Psoas muscle (tissue), 8 donors: Measurements from ENCODE around the gene CFAP44. TPM values are rescaled to one million over a fixed set of nuclear protein-coding genes. Genes with fewer than 3 reads are reported as not detected.

Source experiments
- ATAC-seq, 4 donors: fragments of 200-7000 bp; cut with Tn5 transposase; one replicate each; pipeline ENCODE4 v1.9.1; 2020; ENCODE audit warnings: moderate library complexity in 3 of 4, mild to moderate bottlenecking in 2 of 4
- DNase-seq, 2 donors: peaks; one replicate each; pipeline ENCODE4 v3.0.0-alpha.2; 2020
- H3K27ac ChIP-seq: fragments of 200-600 bp; one replicate; pipeline ENCODE4 v1.8.0; 2022
- H3K27me3 ChIP-seq, 3 donors: fragments of 200-600 bp in 1 of 3; one replicate each; pipeline versions ENCODE4 v1.6.1 to v1.8.0; 2013 to 2022; ENCODE audit warnings: low read length in 2 of 3, mild to moderate bottlenecking in 2 of 3, moderate library complexity in 1 of 3; ENCODE audit not compliant: insufficient read depth in 3 of 3
- H3K36me3 ChIP-seq, 2 donors: fragments of 200-600 bp in 1 of 2; one replicate each; pipeline versions ENCODE4 v1.6.1 to v1.8.0; 2013 to 2022; ENCODE audit warnings: low read depth in 1 of 2, mild to moderate bottlenecking in 1 of 2, moderate library complexity in 1 of 2; ENCODE audit not compliant: insufficient read depth in 1 of 2
- H3K4me1 ChIP-seq: fragments of 200-600 bp; one replicate; pipeline ENCODE4 v1.8.0; 2022
- H3K4me3 ChIP-seq: fragments of 200-600 bp; one replicate; pipeline ENCODE4 v1.8.0; 2022; ENCODE audit warnings: mild to moderate bottlenecking
- H3K9me3 ChIP-seq: fragments of 200-600 bp; one replicate; pipeline ENCODE4 v1.8.0; 2022
- CTCF ChIP-seq: fragments of 200-600 bp; IDR thresholded peaks from one replicate; pipeline ENCODE4 v1.8.0; 2022; ENCODE audit warnings: antibody characterized with exemption
- WGBS, 3 donors: extraction: QIAGEN DNeasy Blood & Tissue Kit; methylation state at CpG; one replicate each; pipeline versions ENCODE4 v1.1.6 to v1.1.7; 2013; 5-methylcytosine and 5-hydroxymethylcytosine counted together
- intact Hi-C, 2 donors: fragments of 100-400 bp; cut with DNase I; formaldehyde crosslinking; loops; one replicate each; pipeline versions ENCODE4 v1.11.0 to v1.14.2; 2022
- polyA plus RNA-seq, 3 donors: library from polyadenylated mRNA; stranded (reverse); fragments of 200-250 nt; gene quantifications; one replicate each; pipeline ENCODE4 v1.2.3, GENCODE V29; 2013
- total RNA-seq, 4 donors: library from RNA; stranded (reverse); fragmentation: NEBNext Ultra II Directional in 2 of 4; extraction: Animal tissue kit (Norgen Biotek cat#: 25700) in 2 of 4; gene quantifications; one replicate each; pipeline versions ENCODE4 v1.2.1 to v1.2.4, GENCODE V29; 2021 to 2023
- donor health status: healthy with polysubstance abuse.
- donor health status: DM: no; HTN: no; CAD: no; lungs with moderate emphysema.
- donor health status: Bipolar disorder and iron deficiency.
- donor health status: healthy.
- donor health status: DM: yes; HTN: yes; CAD: no.
- donor health status: DM: no; HTN: no; CAD: no.
- donor health status: DM: no; HTN: no; CAD: no.
- donor health status: DM: yes; HTN: yes; CAD: no.

The CFAP44 gene
- total and polyA plus RNA-seq, 7 donors, result 0.86 to 2.5 (median 1.4) TPM

GRCh38 chr3:113423699-113424098 lies 17.6 kb downstream of the CFAP44 start:
- Histone ChIP-seq H3K27me3 (no peaks in the 10 kb centered on the region), H3K36me3 (peaks cover 3 to 20% of the 10 kb centered on the region in 2 donors), H3K9me3 (no peaks in the 10 kb centered on the region), H3K4me3 (no peak overlapping the region), H3K4me1 (no peaks in the 10 kb centered on the region), H3K27ac (no peak overlapping the region)
- no peak for ATAC-seq
- DNase-seq, result no peak
- intact Hi-C loops, result no loop called here
- TF ChIP-seq CTCF, result no peak
- WGBS, 3 donors, result 46 to 58% (median 53%) methylated on average over 4 of the region's 4 CpGs

- intact Hi-C loops, result no loop called here
- Histone ChIP-seq H3K9me3 (no peaks in the 10 kb centered on the region), H3K4me1 (no peaks in the 10 kb centered on the region), H3K27me3 (no peaks in the 10 kb centered on the region), H3K4me3 (no peak overlapping the region), H3K27ac (no peak overlapping the region), H3K36me3 (peaks cover 1 to 15% of the 10 kb centered on the region in 2 donors)
- DNase-seq, result no peak
- ATAC-seq, result no peak
- no peak for TF ChIP-seq CTCF
- 92 to 98% (median 95%) methylated on average over 3 of the region's 3 CpGs for WGBS, 3 donors
These were observed 20.2 kb downstream of the CFAP44 start for GRCh38 chr3:113421082-113421481.

- Histone ChIP-seq H3K4me1 (no peaks in the 10 kb centered on the region), H3K36me3 (peaks cover 0 to 8% of the 10 kb centered on the region in 2 donors), H3K9me3 (peaks cover 13% of the 10 kb centered on the region), H3K27ac (no peak overlapping the region), H3K4me3 (no peak overlapping the region), H3K27me3 (no peaks in the 10 kb centered on the region)
- no peak for ATAC-seq
- intact Hi-C loops, result no loop called here
- DNase-seq, result no peak
- 87 to 98% (median 96%) methylated on average over 5 of the region's 5 CpGs for WGBS, 3 donors
- no peak for TF ChIP-seq CTCF
These were observed 31.6 kb downstream of the CFAP44 start for GRCh38 chr3:113409676-113410075.

- intact Hi-C loops, result no loop called here
- ATAC-seq (no peak), DNase-seq (no peak)
- TF ChIP-seq CTCF, result no peak
- Histone ChIP-seq H3K27ac (no peak overlapping the region), H3K4me3 (no peak overlapping the region), H3K27me3 (no peaks in the 10 kb centered on the region), H3K9me3 (no peaks in the 10 kb centered on the region), H3K36me3 (peaks cover 0 to 27% of the 10 kb centered on the region in 2 donors), H3K4me1 (no peaks in the 10 kb centered on the region)
- 74 to 86% (median 77%) methylated on average over 1 of the region's 1 CpG for WGBS, 3 donors
These were observed 36.1 kb downstream of the CFAP44 start for GRCh38 chr3:113405180-113405579.

- Histone ChIP-seq H3K36me3 (peaks cover 0 to 32% of the 10 kb centered on the region in 2 donors), H3K27ac (no peak overlapping the region), H3K4me1 (no peaks in the 10 kb centered on the region), H3K4me3 (no peak overlapping the region), H3K27me3 (no peaks in the 10 kb centered on the region), H3K9me3 (no peaks in the 10 kb centered on the region)
- 95 to 100% (median 96%) methylated on average over 1 of the region's 1 CpG for WGBS, 3 donors
- TF ChIP-seq CTCF, result no peak
- no peak for DNase-seq
- intact Hi-C loops, result no loop called here
- no peak for ATAC-seq
These were observed 36.7 kb downstream of the CFAP44 start for GRCh38 chr3:113404637-113405036.
